Measurements from ENCODE around the gene UBAP1.
A peak's percentile ranks its signal among the peaks of the same experiment; 100 is the strongest.
"Not testable (repeated sequence)": the region's sequence is repeated elsewhere in the genome, so short reads cannot be mapped to it uniquely, and the experiment has no call there.

Gene UBAP1

GRCh38 chr9:34226144-34226760 is 47.4 kb downstream of the UBAP1 start:
- DNase-seq = not testable (repeated sequence)

GRCh38 chr9:34227445-34227844 is 48.6 kb downstream of the UBAP1 start:
- no peak for DNase-seq

DNA sequence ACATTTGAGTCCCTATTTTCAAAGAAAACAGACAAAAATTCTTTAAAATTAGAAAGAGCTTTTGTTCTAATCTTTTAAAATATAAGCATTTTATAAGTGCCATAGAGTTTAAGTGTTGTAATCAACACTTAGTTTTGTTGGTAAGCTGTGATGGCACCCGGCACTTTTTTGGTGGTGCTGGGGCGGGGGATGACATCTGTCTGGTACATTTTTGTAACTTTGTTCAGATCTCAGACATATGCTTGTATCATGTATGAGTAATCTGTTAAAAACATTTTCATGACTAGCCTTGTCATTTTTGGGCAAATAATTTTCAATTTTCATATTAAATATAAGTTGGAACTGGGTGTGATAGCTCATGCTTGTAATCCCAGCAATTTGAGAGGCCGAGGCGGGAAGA is 51.7 kb downstream of the UBAP1 start:
- DNase-seq = no peak

- DNase-seq = no peak
These were observed 53.4 kb downstream of the UBAP1 start for GRCh38 chr9:34232201-34232600.

- no peak for DNase-seq
These were observed 54.8 kb downstream of the UBAP1 start for GRCh38 chr9:34233672-34234071.

DNA sequence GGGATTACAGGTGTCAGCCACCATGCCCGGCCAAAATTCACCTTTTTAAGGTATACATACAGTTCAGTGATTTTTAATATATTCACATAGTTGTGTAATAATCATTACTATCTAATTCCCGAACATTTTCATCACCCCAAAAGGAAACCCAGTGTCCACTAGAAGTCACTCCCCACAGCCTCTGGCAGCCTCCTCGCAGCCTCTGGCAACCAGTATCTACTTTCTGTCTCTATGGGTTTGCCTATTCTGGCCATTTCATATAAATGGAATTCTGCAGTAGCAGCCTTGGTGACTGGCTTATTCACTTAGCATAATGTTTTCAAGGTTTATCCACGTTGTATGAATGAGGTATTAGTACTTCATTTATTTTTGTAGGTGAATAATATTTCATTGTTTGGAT is 59.0 kb downstream of the UBAP1 start:
- no peak for DNase-seq

DNA sequence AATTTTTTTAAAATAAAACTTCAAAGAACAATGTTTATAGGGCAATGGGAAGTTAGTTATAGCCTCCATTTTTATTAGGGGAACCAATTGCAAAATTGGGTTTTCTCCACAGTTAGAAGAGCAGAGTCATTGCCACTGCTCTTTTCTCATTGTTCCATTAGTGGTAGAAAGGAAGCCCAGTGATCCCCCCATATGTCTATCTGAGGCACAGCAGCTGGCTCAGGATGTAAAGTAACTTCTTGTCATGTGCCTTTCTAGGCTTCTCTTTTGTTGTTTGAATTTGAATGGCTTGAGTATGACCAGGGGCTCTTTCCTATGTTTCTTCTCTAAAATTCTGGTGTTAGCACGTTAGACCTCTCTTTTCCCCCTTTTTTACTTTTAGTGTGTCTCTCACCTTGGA is 61.2 kb downstream of the UBAP1 start:
- DNase-seq = no peak

DNA sequence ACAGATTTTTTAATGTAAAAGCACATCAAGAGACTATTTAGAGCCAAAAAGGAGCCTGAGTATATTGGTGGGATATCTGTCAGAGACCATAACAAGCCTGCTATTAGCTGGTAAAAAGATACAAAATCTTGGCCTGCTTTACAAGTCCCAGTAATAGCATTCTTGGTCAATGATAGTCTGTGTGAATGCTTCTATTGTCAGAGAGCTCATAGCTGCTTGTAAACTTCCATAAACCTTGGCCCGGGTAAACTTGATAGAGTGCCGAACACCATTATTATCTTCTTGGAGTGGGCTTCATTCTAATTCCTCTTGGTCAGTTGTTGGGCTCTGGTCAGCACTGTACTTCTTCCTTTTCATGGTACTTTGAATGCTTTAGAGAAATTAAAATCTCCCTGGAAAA is 64.0 kb downstream of the UBAP1 start:
- DNase-seq = no peak

DNA sequence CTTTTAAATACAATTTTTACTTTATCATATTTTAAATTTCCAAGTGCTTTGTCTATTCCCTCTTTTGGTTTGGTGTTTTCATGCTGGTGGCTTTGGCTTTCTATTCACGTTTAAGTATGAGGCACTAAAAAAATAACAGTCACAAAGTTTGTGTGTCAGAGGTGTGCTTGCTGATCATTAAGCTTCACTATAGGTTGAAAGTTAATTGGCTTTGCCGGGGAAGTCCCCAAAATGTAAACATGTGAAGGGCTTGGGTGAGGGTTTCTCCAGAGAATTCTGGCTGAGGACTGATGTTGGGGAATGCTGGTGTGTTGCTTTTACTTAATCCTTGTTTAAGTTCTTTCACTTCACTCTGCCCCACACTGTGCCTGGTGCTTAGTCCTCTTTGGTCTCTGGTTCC is 66.4 kb downstream of the UBAP1 start:
- DNase-seq = not testable (repeated sequence)

DNA sequence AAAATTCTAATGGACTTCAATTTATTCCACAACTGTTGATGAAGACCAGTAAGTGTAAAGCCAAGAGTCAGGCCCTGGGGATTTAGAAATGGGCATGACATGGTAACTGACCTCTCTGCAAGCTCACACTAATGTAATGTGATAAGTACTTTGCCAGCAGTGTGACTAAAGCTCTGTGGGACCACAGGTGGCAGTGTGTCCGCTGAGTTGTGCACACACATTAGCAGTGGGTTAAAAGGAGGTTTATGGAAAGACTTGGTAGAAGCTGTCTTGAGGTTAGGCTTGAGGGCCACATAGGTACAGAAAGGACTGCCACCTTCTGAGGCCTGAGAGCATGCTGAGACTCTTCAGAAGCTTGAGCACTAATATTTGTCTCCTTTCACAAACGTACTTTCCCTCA is 67.6 kb downstream of the UBAP1 start:
- DNase-seq = no peak

- DNase-seq = not testable (repeated sequence)
These were observed 68.9 kb downstream of the UBAP1 start for GRCh38 chr9:34247782-34248181.

DNA sequence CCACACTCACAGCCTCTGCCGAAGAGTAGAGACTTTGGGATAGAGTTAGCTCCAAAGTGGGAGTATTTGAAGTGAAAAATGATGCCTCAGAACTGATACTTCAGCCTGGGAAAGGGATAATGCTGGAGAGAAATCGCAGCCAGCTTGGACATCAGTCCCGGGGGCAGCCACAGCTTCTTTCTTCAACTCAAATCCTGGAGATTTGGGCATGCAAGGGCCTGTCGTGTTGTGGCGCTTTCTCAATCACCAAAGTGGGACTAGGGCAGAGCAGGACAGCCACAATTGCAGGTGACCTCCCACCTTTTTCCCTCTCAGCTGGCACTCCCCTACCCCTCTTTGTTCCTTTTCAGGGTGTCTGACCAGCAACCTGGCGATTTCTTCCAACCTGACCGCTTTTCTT is 70.4 kb downstream of the UBAP1 start:
- no peak for DNase-seq

DNA sequence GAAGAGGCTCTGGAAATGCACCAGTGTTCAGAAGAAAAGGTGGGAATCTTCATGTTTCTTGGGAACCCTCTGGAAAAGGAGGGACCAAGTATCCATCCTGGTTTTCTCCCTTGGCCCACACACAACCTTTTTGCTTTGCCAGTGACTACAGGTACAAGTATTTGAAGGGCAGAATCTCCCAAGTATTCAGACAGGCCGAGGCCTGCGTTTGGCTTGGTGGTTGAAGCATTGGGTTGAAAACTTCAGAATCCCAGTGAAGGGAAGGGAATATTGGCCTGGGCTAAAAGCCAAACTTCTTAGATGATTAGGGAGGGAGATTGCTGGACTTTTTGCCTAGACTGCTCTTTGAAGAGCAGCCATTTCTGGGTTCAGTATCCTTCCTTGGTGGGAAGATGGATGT is 71.9 kb downstream of the UBAP1 start:
- no peak for DNase-seq

GRCh38 chr9:34252016-34252415 is 73.2 kb downstream of the UBAP1 start:
- DNase-seq = no peak

GRCh38 chr9:34252670-34253459 is 74.0 kb downstream of the UBAP1 start:
- peak; percentile 82 for DNase-seq

DNA sequence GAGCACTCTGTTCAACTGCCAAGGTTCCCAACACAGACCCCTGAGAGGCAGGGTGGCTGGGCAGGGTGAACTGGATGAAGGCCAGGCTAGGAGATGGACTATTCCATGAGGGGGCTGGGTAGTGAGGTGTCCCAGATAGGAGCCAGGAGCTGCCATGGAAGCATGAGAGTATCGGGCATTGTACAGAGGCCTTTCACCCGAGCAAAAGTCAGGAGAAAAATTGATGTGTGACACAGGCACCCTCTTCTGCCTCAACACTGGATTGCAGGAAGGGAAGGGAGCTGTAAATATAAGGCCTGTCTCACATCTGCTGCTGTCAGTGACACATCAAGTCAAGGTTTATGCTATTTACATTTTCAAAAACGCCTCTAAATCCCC is 74.6 kb downstream of the UBAP1 start:
- peak; percentile 11 for DNase-seq

GRCh38 chr9:34254141-34254913 is 75.5 kb downstream of the UBAP1 start:
- peak; percentile 10 for DNase-seq

DNA sequence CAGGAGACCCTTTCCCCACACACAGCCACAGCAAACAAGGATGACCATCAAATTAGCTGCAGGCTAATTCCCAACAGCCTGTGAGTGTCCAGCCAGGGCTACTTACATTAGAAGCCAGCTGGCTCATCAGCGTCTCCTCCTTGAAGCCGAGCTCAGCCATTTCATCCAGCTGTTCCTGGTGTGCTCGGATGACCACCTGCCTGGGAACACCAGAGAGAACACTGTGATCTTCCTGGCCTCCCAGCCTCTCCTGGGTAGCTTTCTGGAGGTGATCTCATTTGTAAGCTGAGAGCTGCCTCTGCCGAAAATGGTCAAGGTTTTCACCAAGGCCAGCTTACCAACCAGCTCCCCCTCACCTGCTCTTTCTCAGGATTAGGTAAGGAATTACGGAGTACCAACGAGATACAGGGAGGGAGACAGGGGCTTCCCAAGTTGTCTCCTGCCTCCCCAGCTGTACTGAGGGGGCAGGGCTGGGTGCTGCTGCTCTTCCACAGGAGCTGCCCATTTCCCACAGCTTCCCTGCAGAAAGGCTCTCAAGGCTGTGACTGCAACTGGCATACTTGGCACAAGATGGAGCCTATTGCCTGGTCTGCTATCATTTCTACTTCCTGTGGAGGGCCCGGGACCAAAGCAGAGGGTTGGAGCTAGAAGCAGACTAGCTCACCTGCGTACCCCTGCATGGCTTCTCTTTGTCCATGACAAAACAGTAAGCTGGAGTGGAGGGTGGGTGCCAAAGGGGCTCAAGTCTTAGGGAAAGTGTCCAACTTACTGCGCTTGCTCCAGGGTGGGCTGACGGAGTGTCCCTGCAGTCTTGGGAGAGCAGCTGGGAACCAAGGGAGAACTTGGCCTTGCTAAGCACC is 76.4 kb downstream of the UBAP1 start:
- DNase-seq = no peak

DNA sequence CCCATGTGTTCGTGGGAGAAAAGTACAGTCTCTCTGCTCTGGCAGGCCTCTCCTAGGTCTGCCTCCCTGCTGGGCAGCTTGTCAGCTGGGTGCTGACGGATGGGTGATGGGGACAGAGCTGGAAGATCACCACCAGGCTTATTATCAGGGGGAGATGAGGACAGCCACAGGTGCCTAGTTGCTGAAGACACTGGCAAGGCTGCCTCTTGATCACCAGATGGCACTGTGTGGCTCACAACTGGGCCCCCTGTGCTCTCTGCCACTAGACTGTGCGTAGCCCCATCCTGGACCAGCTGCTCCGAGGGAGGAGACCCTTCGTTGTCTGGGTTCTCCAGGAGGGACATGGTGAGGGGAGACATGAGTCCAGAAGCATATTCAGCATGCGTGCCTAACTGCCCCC is 77.3 kb downstream of the UBAP1 start:
- DNase-seq = peak; percentile 12

GRCh38 chr9:34256987-34257585 is 78.2 kb downstream of the UBAP1 start:
- no peak for DNase-seq

GRCh38 chr9:34259315-34259714 is 80.5 kb downstream of the UBAP1 start:
- no peak for DNase-seq

DNA sequence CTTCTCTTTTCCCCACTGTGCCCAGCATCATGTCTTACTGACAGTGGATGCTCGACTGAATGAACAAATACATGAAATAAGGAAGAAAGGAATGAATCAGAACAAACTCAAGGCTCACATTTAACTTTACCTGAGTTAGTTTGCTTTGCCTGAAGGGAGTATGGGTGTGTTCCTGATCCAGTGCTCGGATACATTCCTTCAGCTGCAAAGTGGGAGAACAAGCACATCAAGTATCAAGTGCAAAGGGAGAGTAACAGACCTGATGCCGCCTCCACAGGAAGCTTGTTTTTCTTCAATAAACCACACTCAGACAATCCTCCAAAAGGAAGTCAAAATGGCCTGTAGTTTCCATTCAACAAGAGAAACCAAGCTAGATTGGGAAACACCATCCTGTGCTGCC is 84.1 kb downstream of the UBAP1 start:
- DNase-seq = no peak

- DNase-seq = no peak
These were observed 88.8 kb downstream of the UBAP1 start for GRCh38 chr9:34267660-34268059.

Measured in eye (tissue), 1 donor.